GM19463 (cell line): ENCODE measurements around the gene ICOSLG.
A peak's percentile ranks its signal among the peaks of the same experiment; 100 is the strongest.
"Not testable (repeated sequence)": the region's sequence is repeated elsewhere in the genome, so short reads cannot be mapped to it uniquely, and the experiment has no call there.

Experiments
- ATAC-seq: cut with Tn5 transposase; IDR thresholded peaks from one replicate; pipeline ENCODE4 v1.9.1; 2021; ENCODE audit warnings: mild to moderate bottlenecking, moderate library complexity; ENCODE audit not compliant: unreplicated experiment

Gene ICOSLG

GRCh38 chr21:44227614-44228013 lies 13.1 kb downstream of the ICOSLG start:
- not testable (repeated sequence) for ATAC-seq

- ATAC-seq = not testable (repeated sequence)
Measured at GRCh38 chr21:44225605-44226004, 15.1 kb downstream of the ICOSLG start.

GRCh38 chr21:44223334-44223733 lies 17.4 kb downstream of the ICOSLG start:
- not testable (repeated sequence) for ATAC-seq

GRCh38 chr21:44220674-44221073 lies 20.1 kb downstream of the ICOSLG start:
- not testable (repeated sequence) for ATAC-seq

- not testable (repeated sequence) for ATAC-seq
Measured at GRCh38 chr21:44218461-44218860, 22.3 kb downstream of the ICOSLG start.

GRCh38 chr21:44211978-44212377 lies 28.8 kb downstream of the ICOSLG start:
- not testable (repeated sequence) for ATAC-seq

- not testable (repeated sequence) for ATAC-seq
Measured at GRCh38 chr21:44211574-44211973, 29.2 kb downstream of the ICOSLG start.

- not testable (repeated sequence) for ATAC-seq
Measured at GRCh38 chr21:44207860-44208646, 32.7 kb downstream of the ICOSLG start.

GRCh38 chr21:44206698-44207676 lies 33.8 kb downstream of the ICOSLG start:
- ATAC-seq = peak; percentile 55

- ATAC-seq = not testable (repeated sequence)
Measured at GRCh38 chr21:44206187-44206586, 34.6 kb downstream of the ICOSLG start.

GRCh38 chr21:44202590-44203299 lies 38.0 kb downstream of the ICOSLG start:
- ATAC-seq = not testable (repeated sequence)

- ATAC-seq = not testable (repeated sequence)
Measured at GRCh38 chr21:44199997-44200396, 40.7 kb downstream of the ICOSLG start.

GRCh38 chr21:44199448-44199847 lies 41.3 kb downstream of the ICOSLG start:
- no peak for ATAC-seq

- not testable (repeated sequence) for ATAC-seq
Measured at GRCh38 chr21:44197156-44197516, 43.6 kb downstream of the ICOSLG start.

GRCh38 chr21:44196212-44197155 lies 44.3 kb downstream of the ICOSLG start:
- not testable (repeated sequence) for ATAC-seq

- ATAC-seq = not testable (repeated sequence)
Measured at GRCh38 chr21:44194888-44195287, 45.9 kb downstream of the ICOSLG start.

- not testable (repeated sequence) for ATAC-seq
Measured at GRCh38 chr21:44194451-44194850, 46.3 kb downstream of the ICOSLG start.

- ATAC-seq = not testable (repeated sequence)
Measured at GRCh38 chr21:44193108-44193507, 47.6 kb downstream of the ICOSLG start.

- not testable (repeated sequence) for ATAC-seq
Measured at GRCh38 chr21:44190349-44191271, 50.1 kb downstream of the ICOSLG start.
